ENCODE data around the gene HSPA12B. TPM values are rescaled to one million over a fixed set of nuclear protein-coding genes. Genes with fewer than 3 reads are reported as not detected.

The HSPA12B gene
- total and polyA plus RNA-seq, 2 of the 13 experiments (the other 11 are each of a cell fraction or from before 2014, with no cell fraction given) = 0.01 TPM; not detected in 1

DNA sequence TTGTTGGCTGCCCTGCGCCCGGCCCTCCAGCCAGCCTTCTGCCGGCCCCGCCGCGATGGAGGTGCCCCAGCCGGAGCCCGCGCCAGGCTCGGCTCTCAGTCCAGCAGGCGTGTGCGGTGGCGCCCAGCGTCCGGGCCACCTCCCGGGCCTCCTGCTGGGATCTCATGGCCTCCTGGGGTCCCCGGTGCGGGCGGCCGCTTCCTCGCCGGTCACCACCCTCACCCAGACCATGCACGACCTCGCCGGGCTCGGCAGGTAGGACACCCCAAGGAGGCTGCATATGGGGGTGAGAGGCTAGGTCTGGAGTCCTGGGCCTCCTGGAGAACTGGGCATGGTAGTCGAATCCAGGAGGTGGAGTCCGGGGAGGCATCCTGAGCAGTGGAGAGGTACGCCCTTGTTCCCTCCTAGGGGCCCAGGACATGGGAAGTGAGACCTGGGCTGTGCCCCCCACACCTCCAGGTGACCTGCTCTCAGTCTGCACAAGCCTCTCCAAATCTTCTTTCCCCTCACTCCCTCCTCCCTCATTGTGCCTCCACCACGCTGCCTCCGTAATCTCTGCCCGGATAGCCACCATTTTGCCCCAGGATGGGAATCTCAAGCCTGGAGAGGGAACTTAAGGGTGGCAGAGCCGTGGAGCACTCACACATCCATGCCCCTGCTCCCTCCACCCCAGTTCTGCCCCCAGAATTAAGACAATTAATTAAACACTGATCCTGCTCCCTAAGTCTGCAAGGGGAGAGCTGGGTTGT is 64.2 kb downstream of the HSPA12B start (continued):
- TF ChIP-seq, protein P1, sequence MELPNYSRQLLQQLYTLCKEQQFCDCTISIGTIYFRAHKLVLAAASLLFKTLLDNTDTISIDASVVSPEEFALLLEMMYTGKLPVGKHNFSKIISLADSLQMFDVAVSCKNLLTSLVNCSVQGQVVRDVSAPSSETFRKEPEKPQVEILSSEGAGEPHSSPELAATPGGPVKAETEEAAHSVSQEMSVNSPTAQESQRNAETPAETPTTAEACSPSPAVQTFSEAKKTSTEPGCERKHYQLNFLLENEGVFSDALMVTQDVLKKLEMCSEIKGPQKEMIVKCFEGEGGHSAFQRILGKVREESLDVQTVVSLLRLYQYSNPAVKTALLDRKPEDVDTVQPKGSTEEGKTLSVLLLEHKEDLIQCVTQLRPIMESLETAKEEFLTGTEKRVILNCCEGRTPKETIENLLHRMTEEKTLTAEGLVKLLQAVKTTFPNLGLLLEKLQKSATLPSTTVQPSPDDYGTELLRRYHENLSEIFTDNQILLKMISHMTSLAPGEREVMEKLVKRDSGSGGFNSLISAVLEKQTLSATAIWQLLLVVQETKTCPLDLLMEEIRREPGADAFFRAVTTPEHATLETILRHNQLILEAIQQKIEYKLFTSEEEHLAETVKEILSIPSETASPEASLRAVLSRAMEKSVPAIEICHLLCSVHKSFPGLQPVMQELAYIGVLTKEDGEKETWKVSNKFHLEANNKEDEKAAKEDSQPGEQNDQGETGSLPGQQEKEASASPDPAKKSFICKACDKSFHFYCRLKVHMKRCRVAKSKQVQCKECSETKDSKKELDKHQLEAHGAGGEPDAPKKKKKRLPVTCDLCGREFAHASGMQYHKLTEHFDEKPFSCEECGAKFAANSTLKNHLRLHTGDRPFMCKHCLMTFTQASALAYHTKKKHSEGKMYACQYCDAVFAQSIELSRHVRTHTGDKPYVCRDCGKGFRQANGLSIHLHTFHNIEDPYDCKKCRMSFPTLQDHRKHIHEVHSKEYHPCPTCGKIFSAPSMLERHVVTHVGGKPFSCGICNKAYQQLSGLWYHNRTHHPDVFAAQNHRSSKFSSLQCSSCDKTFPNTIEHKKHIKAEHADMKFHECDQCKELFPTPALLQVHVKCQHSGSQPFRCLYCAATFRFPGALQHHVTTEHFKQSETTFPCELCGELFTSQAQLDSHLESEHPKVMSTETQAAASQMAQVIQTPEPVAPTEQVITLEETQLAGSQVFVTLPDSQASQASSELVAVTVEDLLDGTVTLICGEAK (IDR thresholded peaks at IDR 0.05) = no peak
- TF ChIP-seq, protein P1 (CRISPR knock-in tag; IDR thresholded peaks at IDR 0.05) = no peak
- TF ChIP-seq ARNT (IDR thresholded peaks at IDR 0.05) = no peak
- TF ChIP-seq ZNF234 (CRISPR knock-in tag; conservative IDR thresholded peaks at IDR 0.05) = no peak
- TF ChIP-seq, protein P2, sequence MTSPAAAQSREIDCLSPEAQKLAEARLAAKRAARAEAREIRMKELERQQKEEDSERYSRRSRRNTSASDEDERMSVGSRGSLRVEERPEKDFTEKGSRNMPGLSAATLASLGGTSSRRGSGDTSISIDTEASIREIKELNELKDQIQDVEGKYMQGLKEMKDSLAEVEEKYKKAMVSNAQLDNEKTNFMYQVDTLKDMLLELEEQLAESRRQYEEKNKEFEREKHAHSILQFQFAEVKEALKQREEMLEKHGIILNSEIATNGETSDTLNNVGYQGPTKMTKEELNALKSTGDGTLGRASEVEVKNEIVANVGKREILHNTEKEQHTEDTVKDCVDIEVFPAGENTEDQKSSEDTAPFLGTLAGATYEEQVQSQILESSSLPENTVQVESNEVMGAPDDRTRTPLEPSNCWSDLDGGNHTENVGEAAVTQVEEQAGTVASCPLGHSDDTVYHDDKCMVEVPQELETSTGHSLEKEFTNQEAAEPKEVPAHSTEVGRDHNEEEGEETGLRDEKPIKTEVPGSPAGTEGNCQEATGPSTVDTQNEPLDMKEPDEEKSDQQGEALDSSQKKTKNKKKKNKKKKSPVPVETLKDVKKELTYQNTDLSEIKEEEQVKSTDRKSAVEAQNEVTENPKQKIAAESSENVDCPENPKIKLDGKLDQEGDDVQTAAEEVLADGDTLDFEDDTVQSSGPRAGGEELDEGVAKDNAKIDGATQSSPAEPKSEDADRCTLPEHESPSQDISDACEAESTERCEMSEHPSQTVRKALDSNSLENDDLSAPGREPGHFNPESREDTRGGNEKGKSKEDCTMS (CRISPR knock-in tag; conservative IDR thresholded peaks at IDR 0.05) = no peak
- TF ChIP-seq, protein P3, sequence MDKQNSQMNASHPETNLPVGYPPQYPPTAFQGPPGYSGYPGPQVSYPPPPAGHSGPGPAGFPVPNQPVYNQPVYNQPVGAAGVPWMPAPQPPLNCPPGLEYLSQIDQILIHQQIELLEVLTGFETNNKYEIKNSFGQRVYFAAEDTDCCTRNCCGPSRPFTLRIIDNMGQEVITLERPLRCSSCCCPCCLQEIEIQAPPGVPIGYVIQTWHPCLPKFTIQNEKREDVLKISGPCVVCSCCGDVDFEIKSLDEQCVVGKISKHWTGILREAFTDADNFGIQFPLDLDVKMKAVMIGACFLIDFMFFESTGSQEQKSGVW (CRISPR knock-in tag; IDR thresholded peaks at IDR 0.05; ENCODE audit: borderline replicate concordance) = no peak
- no peak for TF ChIP-seq ZNF33A (CRISPR knock-in tag; IDR thresholded peaks at IDR 0.05; ENCODE audit: borderline replicate concordance)
- no peak for TF ChIP-seq JUND (CRISPR knock-in tag; IDR thresholded peaks at IDR 0.05)
- no peak for TF ChIP-seq ZSCAN22 (CRISPR knock-in tag; IDR thresholded peaks at IDR 0.05)
- no peak for TF ChIP-seq ZNF670 (CRISPR knock-in tag; IDR thresholded peaks at IDR 0.05; ENCODE audit: borderline replicate concordance)
- TF ChIP-seq, protein P4, sequence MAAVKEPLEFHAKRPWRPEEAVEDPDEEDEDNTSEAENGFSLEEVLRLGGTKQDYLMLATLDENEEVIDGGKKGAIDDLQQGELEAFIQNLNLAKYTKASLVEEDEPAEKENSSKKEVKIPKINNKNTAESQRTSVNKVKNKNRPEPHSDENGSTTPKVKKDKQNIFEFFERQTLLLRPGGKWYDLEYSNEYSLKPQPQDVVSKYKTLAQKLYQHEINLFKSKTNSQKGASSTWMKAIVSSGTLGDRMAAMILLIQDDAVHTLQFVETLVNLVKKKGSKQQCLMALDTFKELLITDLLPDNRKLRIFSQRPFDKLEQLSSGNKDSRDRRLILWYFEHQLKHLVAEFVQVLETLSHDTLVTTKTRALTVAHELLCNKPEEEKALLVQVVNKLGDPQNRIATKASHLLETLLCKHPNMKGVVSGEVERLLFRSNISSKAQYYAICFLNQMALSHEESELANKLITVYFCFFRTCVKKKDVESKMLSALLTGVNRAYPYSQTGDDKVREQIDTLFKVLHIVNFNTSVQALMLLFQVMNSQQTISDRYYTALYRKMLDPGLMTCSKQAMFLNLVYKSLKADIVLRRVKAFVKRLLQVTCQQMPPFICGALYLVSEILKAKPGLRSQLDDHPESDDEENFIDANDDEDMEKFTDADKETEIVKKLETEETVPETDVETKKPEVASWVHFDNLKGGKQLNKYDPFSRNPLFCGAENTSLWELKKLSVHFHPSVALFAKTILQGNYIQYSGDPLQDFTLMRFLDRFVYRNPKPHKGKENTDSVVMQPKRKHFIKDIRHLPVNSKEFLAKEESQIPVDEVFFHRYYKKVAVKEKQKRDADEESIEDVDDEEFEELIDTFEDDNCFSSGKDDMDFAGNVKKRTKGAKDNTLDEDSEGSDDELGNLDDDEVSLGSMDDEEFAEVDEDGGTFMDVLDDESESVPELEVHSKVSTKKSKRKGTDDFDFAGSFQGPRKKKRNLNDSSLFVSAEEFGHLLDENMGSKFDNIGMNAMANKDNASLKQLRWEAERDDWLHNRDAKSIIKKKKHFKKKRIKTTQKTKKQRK (IDR thresholded peaks at IDR 0.05; ENCODE audit: low read length) = no peak
- TF ChIP-seq PAF1 (CRISPR knock-in tag; IDR thresholded peaks at IDR 0.05) = no peak
- no peak for TF ChIP-seq MATR3 (CRISPR knock-in tag; IDR thresholded peaks at IDR 0.05)
- TF ChIP-seq GATA4 (IDR thresholded peaks at IDR 0.05; ENCODE audit: borderline replicate concordance, low read depth) = no peak

Measured in HepG2 (cell line).